Body of pancreas (tissue), 4 donors: ENCODE results near the gene ABCG5. TPM values are rescaled to one million over a fixed set of nuclear protein-coding genes. Genes with fewer than 3 reads are reported as not detected.

Source experiments
- ATAC-seq: fragments of 150-250 bp; one replicate; pipeline ENCODE4 v1.9.1; 2016
- DNase-seq, 4 donors: peaks; one replicate each; pipeline ENCODE4 v3.0.0-alpha.2; 2019
- H3K27ac ChIP-seq, 4 donors: fragments of 200-600 bp; sonication (generic); 1 replicate in 3 of 4; 2 replicates in 1 of 4; pipeline versions ENCODE4 v1.5.1 to v1.6.1; 2016 to 2019; ENCODE audit warnings: mild to moderate bottlenecking in 1 of 4, mixed read lengths in 1 of 4, moderate library complexity in 1 of 4
- H3K27me3 ChIP-seq, 2 donors: fragments of 200-600 bp; sonication (generic); one replicate each; pipeline ENCODE4 v1.6.0; 2016; ENCODE audit warnings: mild to moderate bottlenecking in 1 of 2
- H3K36me3 ChIP-seq, 2 donors: fragments of 200-600 bp; sonication (generic); replicated peaks in 1 of 2; 2 replicates each; pipeline ENCODE4 v1.5.1; 2016; ENCODE audit warnings: low read depth in 2 of 2; ENCODE audit not compliant: insufficient read depth in 1 of 2
- H3K4me1 ChIP-seq: fragments of 200-600 bp; sonication (generic); one replicate; pipeline ENCODE4 v1.6.0; 2016
- H3K4me3 ChIP-seq, 2 donors: fragments of 200-600 bp; sonication (generic); 1 replicate in 1 of 2; 2 replicates in 1 of 2; pipeline ENCODE4 v1.5.1; 2016 to 2019
- H3K9me3 ChIP-seq, 3 donors: fragments of 200-600 bp; sonication (generic); 1 replicate in 2 of 3; 2 replicates in 1 of 3; pipeline ENCODE4 v1.5.1; 2016
- CTCF ChIP-seq, 7 experiments: fragments of 450-650 bp in 4 of 7; fragments of 200-600 bp in 3 of 7; sonication (generic) in 3 of 7; IDR thresholded peaks; one replicate each; pipeline ENCODE4 v1.5.1; 2016 to 2019; ENCODE audit warnings: antibody characterized with exemption in 7 of 7
- POLR2A ChIP-seq, 3 donors: fragments of 450-650 bp; IDR thresholded peaks; one replicate each; pipeline ENCODE4 v1.6.1; 2016; ENCODE audit warnings: antibody characterized with exemption in 3 of 3, mild to moderate bottlenecking in 2 of 3
- WGBS, 2 donors: methylation state at CpG; one replicate each; pipeline ENCODE4 v1.1.5; 2017; 5-methylcytosine and 5-hydroxymethylcytosine counted together
- intact Hi-C: fragments of 100-400 bp; cut with DNase I; formaldehyde crosslinking; loops from one replicate; pipeline ENCODE4 v1.15.1; 2023
- total RNA-seq, 2 donors: library from RNA; depleted of rRNA; stranded (reverse); fragments of >200 nt; gene quantifications; one replicate each; pipeline ENCODE4 v1.1.0, GENCODE V29; 2016

ABCG5 gene
- total RNA-seq, 2 donors from 2014 or later, result not detected

DNA sequence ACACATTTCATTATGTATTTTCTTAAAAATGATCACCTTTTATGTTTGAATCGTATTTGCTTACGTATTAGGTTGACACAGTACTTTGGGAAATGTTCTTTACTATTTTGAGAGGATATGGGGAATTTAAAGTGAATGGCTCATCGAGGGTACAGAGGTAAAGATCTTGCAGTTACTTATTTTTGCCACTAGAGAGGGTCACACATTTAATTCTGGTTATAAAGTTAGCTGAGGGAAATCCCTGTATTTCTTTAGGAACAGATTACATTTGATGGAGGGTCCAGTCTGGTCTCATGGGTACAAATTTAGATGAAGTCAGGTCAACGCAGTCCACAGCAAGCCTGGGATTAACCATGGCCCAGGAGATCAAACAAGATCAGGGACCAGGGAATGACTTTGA is 40.3 kb downstream of the ABCG5 start:
- 77 to 80% methylated on average over 4 of the region's 4 CpGs for WGBS, 2 donors
- H3K4me1 ChIP-seq, result no peaks in the 10 kb centered on the region
- no peak for TF ChIP-seq POLR2A (IDR thresholded peaks at IDR 0.05)
- peak in 3 of 7 experiments; percentile 5 to 16 (median 10) for TF ChIP-seq CTCF (IDR thresholded peaks at IDR 0.05)
- ATAC-seq (no peak), DNase-seq (no peak)
- intact Hi-C loops, result no loop called here
- no peaks in the 10 kb centered on the region for H3K9me3 ChIP-seq
- no peaks in the 10 kb centered on the region for H3K27me3 ChIP-seq
- no peak overlapping the region for H3K4me3 ChIP-seq
- H3K36me3 ChIP-seq, result peaks cover 0 to 2% of the 10 kb centered on the region in 2 donors
- no peak overlapping the region for H3K27ac ChIP-seq

DNA sequence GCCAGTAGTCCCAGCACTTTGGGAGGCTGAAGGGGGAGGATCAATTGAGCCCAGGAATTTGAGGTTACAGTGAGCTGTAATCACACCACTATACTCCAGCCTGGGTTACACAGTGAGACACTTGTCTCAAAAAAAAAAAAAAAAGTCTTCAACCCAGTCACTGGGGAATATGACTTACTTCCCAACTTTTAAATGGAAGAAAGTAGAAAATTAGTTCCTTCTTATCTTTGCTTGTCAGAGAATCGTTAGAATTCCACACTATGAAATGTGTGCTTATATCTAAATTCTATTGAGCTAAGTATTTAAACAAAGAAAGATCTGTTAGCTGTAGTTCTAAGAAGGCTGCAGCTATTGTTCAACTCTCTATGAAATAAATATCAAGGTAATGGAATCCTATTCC is 42.4 kb downstream of the ABCG5 start:
- Histone ChIP-seq H3K27ac (no peak overlapping the region), H3K4me3 (no peak overlapping the region), H3K36me3 (peaks cover 0 to 2% of the 10 kb centered on the region in 2 donors), H3K27me3 (no peaks in the 10 kb centered on the region), H3K9me3 (no peaks in the 10 kb centered on the region), H3K4me1 (no peaks in the 10 kb centered on the region)
- TF ChIP-seq POLR2A (IDR thresholded peaks at IDR 0.05) (no peak), CTCF (IDR thresholded peaks at IDR 0.05) (no peak)
- no peak for ATAC-seq
- no peak for DNase-seq
- 29 to 45% methylated on average over 1 of the region's 1 CpG for WGBS, 2 donors
- intact Hi-C loops, result no loop called here

- Histone ChIP-seq H3K9me3 (no peaks in the 10 kb centered on the region), H3K36me3 (peaks cover 0 to 2% of the 10 kb centered on the region in 2 donors), H3K4me1 (no peaks in the 10 kb centered on the region), H3K27me3 (no peaks in the 10 kb centered on the region), H3K4me3 (no peak overlapping the region), H3K27ac (no peak overlapping the region)
- intact Hi-C loops, result no loop called here
- DNase-seq (no peak), ATAC-seq (no peak)
- TF ChIP-seq CTCF (IDR thresholded peaks at IDR 0.05) (no peak), POLR2A (IDR thresholded peaks at IDR 0.05) (no peak)
- WGBS, 2 donors, result 91 to 93% methylated on average over 9 of the region's 9 CpGs
These were observed 43.7 kb downstream of the ABCG5 start for GRCh38 chr2:43794956-43795355.

DNA sequence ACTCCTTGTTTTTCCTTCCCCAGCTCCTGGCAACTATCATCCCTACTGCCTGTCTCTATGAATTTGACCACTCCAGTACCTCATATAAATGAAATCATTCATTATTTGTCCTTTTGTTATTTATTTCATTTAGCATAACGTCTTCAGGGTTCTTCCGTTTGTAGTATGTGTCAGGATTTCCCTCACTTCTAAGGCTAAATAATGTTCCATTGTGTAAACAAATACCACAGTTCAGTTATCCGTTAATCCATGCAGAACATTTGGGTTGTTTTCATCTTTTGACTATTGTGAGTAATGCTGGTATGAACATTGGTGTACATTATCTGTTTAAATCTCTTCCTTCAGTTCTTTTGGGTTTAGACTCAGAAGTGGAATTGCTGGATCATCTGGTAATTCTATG is 46.0 kb downstream of the ABCG5 start:
- WGBS, 2 donors, result 63 to 69% methylated on average over 3 of the region's 3 CpGs
- H3K27ac ChIP-seq, result no peak overlapping the region
- no peaks in the 10 kb centered on the region for H3K4me1 ChIP-seq
- H3K4me3 ChIP-seq, result no peak overlapping the region
- ATAC-seq (no peak), DNase-seq (no peak)
- peaks cover 0 to 5% of the 10 kb centered on the region in 2 donors for H3K36me3 ChIP-seq
- no peaks in the 10 kb centered on the region for H3K27me3 ChIP-seq
- TF ChIP-seq CTCF (IDR thresholded peaks at IDR 0.05) (no peak), POLR2A (IDR thresholded peaks at IDR 0.05) (no peak)
- no peaks in the 10 kb centered on the region for H3K9me3 ChIP-seq
- intact Hi-C loops, result no loop called here

- no peak overlapping the region for H3K4me3 ChIP-seq
- no peak for ATAC-seq
- H3K9me3 ChIP-seq, result no peaks in the 10 kb centered on the region
- H3K27me3 ChIP-seq, result no peaks in the 10 kb centered on the region
- H3K4me1 ChIP-seq, result no peaks in the 10 kb centered on the region
- H3K36me3 ChIP-seq, result peaks cover 0 to 5% of the 10 kb centered on the region in 2 donors
- intact Hi-C loops, result no loop called here
- no peak overlapping the region for H3K27ac ChIP-seq
- TF ChIP-seq POLR2A (IDR thresholded peaks at IDR 0.05) (no peak), CTCF (IDR thresholded peaks at IDR 0.05) (no peak)
- DNase-seq, result no peak
- WGBS, 2 donors, result 88 to 89% methylated on average over 2 of the region's 2 CpGs
These were observed 47.4 kb downstream of the ABCG5 start for GRCh38 chr2:43791035-43791765.
